H1 (cell line): Measurements from ENCODE around the gene HOXD12. TPM values are rescaled to one million over a fixed set of nuclear protein-coding genes. Genes with fewer than 3 reads are reported as not detected.

Source experiments
- CTCF ChIA-PET: fragments of 300-600 bp; sonication (Branson Sonifier 250); formaldehyde crosslinking; loops from one replicate; lab custom pipeline; 2021; ENCODE audit not compliant: partially characterized antibody; lab: Charles Lee
- POLR2A ChIA-PET: fragments of 300-600 bp; sonication (Branson Sonifier 250); formaldehyde crosslinking; loops from one replicate; lab custom pipeline; 2021; ENCODE audit warnings: inconsistent platforms; ENCODE audit not compliant: partially characterized antibody; lab: Charles Lee
- DNase-seq, 2 experiments: peaks; one replicate each; pipeline versions ENCODE4 v3.0.0 to v3.0.0-alpha.2; 2010 to 2022; ENCODE audit warnings: low spot score in 2 of 2, low read depth in 1 of 2, mixed read lengths in 1 of 2
- FAIRE-seq: peaks from 2 replicates; lab custom pipeline; 2011; peaks lifted over from hg19 to GRCh38; lab: Jason Lieb, UNC
- H2AFZ ChIP-seq: 2 replicates; pipeline ENCODE4 v1.8.1; 2012; ENCODE audit warnings: low read length, inconsistent platforms
- H2AK5ac ChIP-seq: 2 replicates; pipeline ENCODE4 v1.6.1; 2013; ENCODE audit warnings: low read depth, low read length
- H2BK120ac ChIP-seq: replicated peaks from 2 replicates; pipeline ENCODE3; 2013; ENCODE audit warnings: low read depth, low read length, inconsistent platforms
- H2BK12ac ChIP-seq: 2 replicates; pipeline ENCODE4 v1.6.1; 2013; ENCODE audit warnings: low read depth, low read length
- H2BK15ac ChIP-seq: 2 replicates; pipeline ENCODE4 v1.6.1; 2013; ENCODE audit warnings: low read length
- H2BK20ac ChIP-seq: 2 replicates; pipeline ENCODE4 v1.6.1; 2013; ENCODE audit warnings: low read length
- H2BK5ac ChIP-seq: 2 replicates; pipeline ENCODE4 v1.6.1; 2013; ENCODE audit warnings: low read depth, low read length
- H3K14ac ChIP-seq: 2 replicates; pipeline ENCODE4 v1.6.1; 2013; ENCODE audit warnings: inconsistent platforms; ENCODE audit not compliant: insufficient read length
- H3K18ac ChIP-seq: 2 replicates; pipeline ENCODE4 v1.6.1; 2013; ENCODE audit warnings: low read length; ENCODE audit errors: extremely low read depth
- H3K23ac ChIP-seq: 2 replicates; pipeline ENCODE4 v1.6.1; 2013; ENCODE audit warnings: inconsistent platforms; ENCODE audit not compliant: insufficient read length
- H3K23me2 ChIP-seq: 2 replicates; pipeline ENCODE4 v1.6.1; 2013; ENCODE audit warnings: low read depth, low read length
- H3K27ac ChIP-seq: 2 replicates; pipeline ENCODE4 v1.6.1; 2011; ENCODE audit warnings: low read depth, low read length, inconsistent platforms
- H3K27me3 ChIP-seq, 4 experiments: replicated peaks in 1 of 4; 1 replicate in 1 of 4; 2 replicates in 3 of 4; pipeline versions ENCODE4 v1.6.1 to v1.8.1; 2011 to 2013; ENCODE audit warnings: low read length in 3 of 4, mild to moderate bottlenecking in 3 of 4, inconsistent platforms in 2 of 4, mixed read lengths in 2 of 4, moderate library complexity in 1 of 4; ENCODE audit not compliant: control insufficient read depth in 3 of 4, insufficient read depth in 3 of 4; ENCODE audit errors: extremely low read depth in 1 of 4
- H3K36me3 ChIP-seq, 4 experiments: 2 replicates each; pipeline versions ENCODE4 v1.6.1 to v1.8.1; 2011 to 2013; ENCODE audit warnings: mild to moderate bottlenecking in 4 of 4, low read length in 3 of 4, moderate library complexity in 2 of 4, control low read depth in 1 of 4, inconsistent platforms in 1 of 4; ENCODE audit not compliant: insufficient read depth in 4 of 4, control insufficient read depth in 2 of 4
- H3K4ac ChIP-seq: replicated peaks from 2 replicates; pipeline ENCODE3; 2013; ENCODE audit warnings: low read length, low read depth, mixed read lengths, inconsistent platforms; ENCODE audit not compliant: insufficient read length
- H3K4me1 ChIP-seq, 4 experiments: replicated peaks in 1 of 4; 1 replicate in 1 of 4; 2 replicates in 3 of 4; pipeline versions ENCODE4 v1.6.1 to v1.8.1; 2011 to 2013; ENCODE audit warnings: low read length in 3 of 4, inconsistent platforms in 2 of 4, mixed read lengths in 1 of 4; ENCODE audit not compliant: insufficient read depth in 4 of 4, control insufficient read depth in 3 of 4
- H3K4me2 ChIP-seq, 2 experiments: 2 replicates each; pipeline versions ENCODE4 v1.6.1 to v1.8.1; 2011 to 2013; ENCODE audit warnings: low read depth in 2 of 2, low read length in 2 of 2, control low read depth in 1 of 2, inconsistent platforms in 1 of 2, mild to moderate bottlenecking in 1 of 2; ENCODE audit not compliant: insufficient read depth in 1 of 2
- H3K4me3 ChIP-seq, 4 experiments: fragments of 200-600, 300-600 bp in 1 of 4; sonication (generic), shearing (Covaris generic), sonication (Bioruptor Twin) in 1 of 4; 2 replicates each; pipeline versions ENCODE4 v1.5.1 to v1.8.1; 2011 to 2016; ENCODE audit warnings: low read length in 4 of 4, low read depth in 3 of 4, control low read depth in 2 of 4, inconsistent platforms in 2 of 4, mild to moderate bottlenecking in 2 of 4, mixed read lengths in 1 of 4, moderate library complexity in 1 of 4; ENCODE audit not compliant: insufficient read depth in 2 of 4; ENCODE audit errors: extremely low read depth in 1 of 4
- H3K56ac ChIP-seq: replicated peaks from 2 replicates; pipeline ENCODE3; 2013; ENCODE audit warnings: low read depth, mild to moderate bottlenecking, mixed read lengths, low read length, inconsistent platforms; ENCODE audit not compliant: insufficient read length
- H3K79me1 ChIP-seq: 2 replicates; pipeline ENCODE4 v1.6.1; 2013; ENCODE audit warnings: low read depth, low read length, control low read depth
- H3K79me2 ChIP-seq, 2 experiments: 2 replicates each; pipeline versions ENCODE4 v1.6.1 to v1.8.1; 2012 to 2013; ENCODE audit warnings: low read length in 2 of 2, mild to moderate bottlenecking in 2 of 2, inconsistent platforms in 1 of 2; ENCODE audit not compliant: insufficient read depth in 2 of 2, control insufficient read depth in 1 of 2
- H3K9ac ChIP-seq, 4 experiments: replicated peaks in 1 of 4; 1 replicate in 1 of 4; 2 replicates in 3 of 4; pipeline versions ENCODE4 v1.6.1 to v1.8.1; 2011 to 2013; ENCODE audit warnings: low read depth in 3 of 4, low read length in 3 of 4, control low read depth in 2 of 4, mild to moderate bottlenecking in 2 of 4, moderate library complexity in 2 of 4, inconsistent platforms in 1 of 4; ENCODE audit errors: extremely low read depth in 1 of 4
- H3K9me3 ChIP-seq, 2 experiments: 2 replicates each; pipeline versions ENCODE4 v1.6.1 to v1.8.1; 2012 to 2013; ENCODE audit warnings: mild to moderate bottlenecking in 2 of 2, moderate library complexity in 2 of 2, control low read depth in 1 of 2, inconsistent platforms in 1 of 2, low read depth in 1 of 2, low read length in 1 of 2, mixed read lengths in 1 of 2; ENCODE audit not compliant: insufficient read depth in 2 of 2
- H4K20me1 ChIP-seq, 2 experiments: replicated peaks in 1 of 2; 2 replicates each; pipeline versions ENCODE3 to v1.8.1; 2011 to 2013; ENCODE audit warnings: inconsistent platforms in 2 of 2, low read length in 2 of 2, mild to moderate bottlenecking in 1 of 2; ENCODE audit not compliant: insufficient read depth in 2 of 2, control insufficient read depth in 1 of 2
- H4K5ac ChIP-seq: 2 replicates; pipeline ENCODE4 v1.6.1; 2013; ENCODE audit warnings: low read length, low read depth, mixed read lengths, inconsistent platforms; ENCODE audit not compliant: insufficient read length
- H4K8ac ChIP-seq: 2 replicates; pipeline ENCODE4 v1.8.0; 2013; ENCODE audit warnings: mild to moderate bottlenecking, moderate library complexity, low read length, inconsistent platforms; ENCODE audit not compliant: insufficient read depth; ENCODE audit errors: extremely low read depth
- H4K91ac ChIP-seq: replicated peaks from 2 replicates; pipeline ENCODE3; 2013; ENCODE audit warnings: low read length, mixed read lengths, inconsistent platforms; ENCODE audit not compliant: insufficient read length
- BACH1 ChIP-seq: IDR thresholded peaks from 2 replicates; pipeline ENCODE4 v1.6.1; 2012; ENCODE audit warnings: low read length, improper control_type of control experiment
- BRCA1 ChIP-seq: IDR thresholded peaks from 2 replicates; pipeline ENCODE4 v1.6.1; 2012; ENCODE audit warnings: low read depth, low read length, improper control_type of control experiment
- CBX8 ChIP-seq: fragments of 300-800, 300-1000 bp; sonication (generic); IDR thresholded peaks from 2 replicates; pipeline ENCODE4 v1.7.1; 2016; ENCODE audit warnings: low read depth, low read length, borderline replicate concordance
- CTBP2 ChIP-seq: IDR thresholded peaks from 2 replicates; pipeline ENCODE4 v1.7.0; 2011; ENCODE audit warnings: borderline replicate concordance, mild to moderate bottlenecking, moderate library complexity, mixed read lengths, low read length; ENCODE audit not compliant: insufficient read depth, insufficient read length
- FOSL1 ChIP-seq: IDR thresholded peaks from 2 replicates; pipeline ENCODE4 v1.6.1; 2011; ENCODE audit warnings: mild to moderate bottlenecking, low read depth, low read length, moderate library complexity; ENCODE audit not compliant: insufficient read depth
- GTF2F1 ChIP-seq: IDR thresholded peaks from 2 replicates; pipeline ENCODE4 v1.6.1; 2012; ENCODE audit warnings: low read depth, low read length, improper control_type of control experiment, borderline replicate concordance
- NRF1 ChIP-seq: IDR thresholded peaks from 2 replicates; pipeline ENCODE4 v1.6.1; 2011; ENCODE audit warnings: mild to moderate bottlenecking, low read depth, low read length, improper control_type of control experiment
- POLR2AphosphoS5 ChIP-seq: IDR thresholded peaks from 2 replicates; pipeline ENCODE4 v1.6.1; 2011; ENCODE audit warnings: low read depth, low read length
- SAP30 ChIP-seq: fragments of 300-600 bp; sonication (generic); IDR thresholded peaks from 2 replicates; pipeline ENCODE4 v1.7.1; 2012; ENCODE audit warnings: low read length, moderate library complexity, mild to moderate bottlenecking, inconsistent platforms; ENCODE audit not compliant: insufficient read depth, insufficient replicate concordance
- SP2 ChIP-seq: IDR thresholded peaks from 2 replicates; pipeline ENCODE4 v1.6.1; 2012; ENCODE audit warnings: mild to moderate bottlenecking, low read length, inconsistent platforms
- SP4 ChIP-seq: IDR thresholded peaks from 2 replicates; pipeline ENCODE4 v1.6.1; 2012; ENCODE audit warnings: low read length, inconsistent platforms
- WGBS, 2 experiments: shearing (Covaris generic) in 1 of 2; methylation state at CpG; one replicate each; pipeline versions ENCODE4 v1.1.6 to v1.1.7; 2013 to 2015; ENCODE audit warnings: low lambda C conversion rate in 2 of 2, mixed read lengths in 2 of 2, inconsistent platforms in 1 of 2, low coverage in 1 of 2, missing lambda C conversion rate in 1 of 2; ENCODE audit not compliant: insufficient replicate concordance in 2 of 2, insufficient coverage in 1 of 2, insufficient read length in 1 of 2; ENCODE audit errors: extremely low coverage in 1 of 2, missing lambda C conversion rate in 1 of 2; 5-methylcytosine and 5-hydroxymethylcytosine counted together
- polyA plus RNA-seq, 7 experiments: library from polyadenylated mRNA; depleted of rRNA in 3 of 7; stranded (reverse) in 5 of 7; unstranded in 2 of 7; fragments of >200 nt in 5 of 7; fragments of 200-250 nt in 2 of 7; gene quantifications; 1 replicate in 5 of 7; 2 replicates in 1 of 7; 4 replicates in 1 of 7; pipeline versions ENCODE4 v1.2.1 to v1.2.3, GENCODE V29; 2011 to 2013; ENCODE audit warnings: missing spikeins in 2 of 7, mixed read lengths in 2 of 7
- total RNA-seq: library from RNA; stranded (reverse); fragmentation: NEBNext Ultra II Directional; extraction: Animal tissue kit (Norgen Biotek cat#: 25700); gene quantifications from 2 replicates; pipeline ENCODE4 v1.2.1, GENCODE V29; 2021

The HOXD12 gene
- total and polyA plus RNA-seq, 2 of the 8 experiments (the other 6 are each of a cell fraction or from before 2014, with no cell fraction given) = not detected

- Histone ChIP-seq H2AK5ac (no peak overlapping the region), H4K91ac (no peak overlapping the region), H3K79me2 (no peaks in the 10 kb centered on the region), H4K20me1 (peaks cover 9 to 15% of the 10 kb centered on the region in 2 experiments), H3K18ac (no peak overlapping the region), H3K9me3 (no peaks in the 10 kb centered on the region; a peak in 1 of 4 replicates), H3K14ac (no peak overlapping the region), H3K4me2 (no peak overlapping the region), H4K8ac (no peak overlapping the region), H2BK15ac (no peak overlapping the region), H3K9ac (no peak overlapping the region), H2BK120ac (no peak overlapping the region), H2BK20ac (no peak overlapping the region), H3K27me3 (peaks cover 84 to 100% (median 96%) of the 10 kb centered on the region in 4 experiments), H3K56ac (no peak overlapping the region), H3K4me1 (peaks cover 0 to 4% (median 2%) of the 10 kb centered on the region in 4 experiments; a peak in 4 of 7 replicates), H2BK12ac (no peak overlapping the region), H2BK5ac (no peak overlapping the region), H3K27ac (no peak overlapping the region), H3K4ac (no peak overlapping the region), H3K36me3 (peaks cover 0 to 2% (median 0%) of the 10 kb centered on the region in 4 experiments; a peak in 1 of 8 replicates), H3K23me2 (no peaks in the 10 kb centered on the region), H3K4me3 (no peak overlapping the region), H2AFZ (no peak overlapping the region), H3K23ac (no peak overlapping the region), H4K5ac (no peak overlapping the region), H3K79me1 (no peaks in the 10 kb centered on the region)
- 90% methylated on average over 2 of the region's 2 CpGs; no CpG with 5 or more reads in 1 of the 2 experiments for WGBS, 2 experiments
- no peak for FAIRE-seq
- DNase-seq = no peak
- CTCF ChIA-PET = interaction anchor here (0.6 to 10.0 kb wide), 8 partner anchors 11 to 979 kb away, joined by 3 to 119 read pairs (median 10); partner anchors contain the start of gene HOXD8
- POLR2A ChIA-PET = no interaction called here
- no peak for TF ChIP-seq NRF1
- no peak for TF ChIP-seq FOSL1
- no peak for TF ChIP-seq SAP30
- no peak for TF ChIP-seq POLR2AphosphoS5
- no peak for TF ChIP-seq BRCA1
- no peak for TF ChIP-seq CTBP2
- TF ChIP-seq SP4 = no peak
- no peak for TF ChIP-seq SP2
- TF ChIP-seq CBX8 = no peak
- TF ChIP-seq GTF2F1 = no peak
- TF ChIP-seq BACH1 = no peak
- TF ChIP-seq, all 59 proteins: peak for 0
Observed at GRCh38 chr2:176142281-176142680, 42.7 kb downstream of the HOXD12 start.
